Neural progenitor cell (in vitro differentiated cells): ENCODE results near the gene MGAT3. TPM values are rescaled to one million over a fixed set of nuclear protein-coding genes. Genes with fewer than 3 reads are reported as not detected.

Experiments used
- DNase-seq: peaks from one replicate; pipeline ENCODE4 v3.0.0-alpha.2; 2016; ENCODE audit warnings: low spot score
- H2AFZ ChIP-seq: fragments of 200-600 bp; sonication (generic); replicated peaks from 2 replicates; pipeline ENCODE4 v1.6.1; 2016; ENCODE audit warnings: antibody characterized with exemption
- H3F3A ChIP-seq: fragments of 200-600 bp; sonication (generic); 2 replicates; pipeline ENCODE4 v1.6.1; 2016; ENCODE audit warnings: antibody characterized with exemption, low read depth
- H3K27ac ChIP-seq: fragments of 200-600 bp; sonication (generic); 2 replicates; pipeline ENCODE4 v1.5.1; 2016; ENCODE audit warnings: mild to moderate bottlenecking
- H3K27me3 ChIP-seq: fragments of 200-600 bp; sonication (generic); 2 replicates; pipeline ENCODE4 v1.6.1; 2016; ENCODE audit warnings: mild to moderate bottlenecking, moderate library complexity
- H3K36me3 ChIP-seq: fragments of 200-600 bp; sonication (generic); 2 replicates; pipeline ENCODE4 v1.5.1; 2016
- H3K4me1 ChIP-seq: fragments of 200-600 bp; sonication (generic); 2 replicates; pipeline ENCODE4 v1.6.1; 2016; ENCODE audit warnings: mixed run types
- H3K4me2 ChIP-seq: fragments of 200-600 bp; sonication (generic); 2 replicates; pipeline ENCODE4 v1.6.1; 2016
- H3K4me3 ChIP-seq: fragments of 200-600 bp; sonication (generic); 2 replicates; pipeline ENCODE4 v1.5.1; 2016
- H3K79me2 ChIP-seq: fragments of 200-600 bp; sonication (generic); 2 replicates; pipeline ENCODE4 v1.6.1; 2016; ENCODE audit warnings: low read depth
- H3K9ac ChIP-seq: fragments of 200-600 bp; sonication (generic); 2 replicates; pipeline ENCODE4 v1.6.1; 2016
- H3K9me3 ChIP-seq: fragments of 200-600 bp; sonication (generic); 2 replicates; pipeline ENCODE4 v1.5.1; 2016; ENCODE audit warnings: low read depth
- H4K20me1 ChIP-seq: fragments of 200-600 bp; sonication (generic); 2 replicates; pipeline ENCODE4 v1.6.1; 2016; ENCODE audit warnings: low read depth
- H3K27ac Mint-ChIP-seq: 3 replicates; pipeline ENCODE4 v1.8.0; 2021; ENCODE audit warnings: mixed read lengths
- H3K27me3 Mint-ChIP-seq: 2 replicates; pipeline ENCODE4 v1.8.0; 2022; ENCODE audit warnings: low read depth, mild to moderate bottlenecking, inconsistent platforms, moderate library complexity, mixed read lengths; ENCODE audit not compliant: insufficient read depth
- H3K36me3 Mint-ChIP-seq: 3 replicates; pipeline ENCODE4 v1.8.0; 2021; ENCODE audit warnings: mixed read lengths
- H3K4me1 Mint-ChIP-seq: 3 replicates; pipeline ENCODE4 v1.8.0; 2021; ENCODE audit warnings: mixed read lengths
- H3K4me3 Mint-ChIP-seq: 3 replicates; pipeline ENCODE4 v1.8.0; 2021; ENCODE audit warnings: mild to moderate bottlenecking, moderate library complexity, mixed read lengths
- H3K9me3 Mint-ChIP-seq: 3 replicates; pipeline ENCODE4 v1.8.0; 2020; ENCODE audit warnings: mixed read lengths
- CTCF ChIP-seq: fragments of 200-600 bp; sonication (generic); IDR thresholded peaks from 2 replicates; pipeline ENCODE4 v1.5.1; 2017; ENCODE audit warnings: antibody characterized with exemption, mild to moderate bottlenecking
- EZH2 ChIP-seq: fragments of 200-600 bp; sonication (generic); IDR thresholded peaks from 2 replicates; pipeline ENCODE4 v1.6.1; 2017; ENCODE audit warnings: antibody characterized with exemption, mild to moderate bottlenecking, moderate library complexity
- EZH2phosphoT487 ChIP-seq: fragments of 200-600 bp; sonication (generic); IDR thresholded peaks from 2 replicates; pipeline ENCODE4 v1.6.1; 2017; ENCODE audit warnings: antibody characterized with exemption
- total RNA-seq: library from RNA; depleted of rRNA; stranded (reverse); fragments of >200 nt; gene quantifications from 2 replicates; pipeline ENCODE4 v1.2.3, GENCODE V29; 2015; ENCODE audit warnings: low replicate concordance

The MGAT3 gene
- total RNA-seq, 1 donor from 2014 or later: 7.5 TPM

- Histone ChIP-seq H2AFZ (no peak overlapping the region), H4K20me1 (peaks cover 76% of the 10 kb centered on the region)
- peaks cover 2% of the 10 kb centered on the region for H3K36me3 Mint-ChIP-seq
Measured at GRCh38 chr22:39469681-39470450, 13.1 kb downstream of the MGAT3 start.

GRCh38 chr22:39470451-39471291, 13.9 kb downstream of the MGAT3 start:
- no peak overlapping the region for H3K4me3 ChIP-seq
- no peak for TF ChIP-seq EZH2
- TF ChIP-seq EZH2phosphoT487: no peak
- TF ChIP-seq CTCF: no peak
- peak; percentile 48 for DNase-seq
- Mint-ChIP-seq H3K4me1 (peaks cover 58% of the 10 kb centered on the region), H3K27me3 (no peaks in the 10 kb centered on the region), H3K9me3 (peaks cover under 1% of the 10 kb centered on the region), H3K4me3 (peak overlapping the region; percentile 75), H3K27ac (peak overlapping the region; percentile 94), H3K36me3 (peaks cover 2% of the 10 kb centered on the region)
- H3K4me2 ChIP-seq: peak overlapping the region; percentile 61
- no peak overlapping the region for H3K9ac ChIP-seq
- no peaks in the 10 kb centered on the region for H3K79me2 ChIP-seq
- H3K9me3 ChIP-seq: no peaks in the 10 kb centered on the region
- peaks cover 51% of the 10 kb centered on the region for H3K4me1 ChIP-seq
- no peaks in the 10 kb centered on the region for H3K36me3 ChIP-seq
- H3K27me3 ChIP-seq: no peaks in the 10 kb centered on the region
- H3K27ac ChIP-seq: peak overlapping the region; percentile 22
- H4K20me1 ChIP-seq: peaks cover 78% of the 10 kb centered on the region
- H3F3A ChIP-seq: peaks cover 19% of the 10 kb centered on the region
- no peak overlapping the region for H2AFZ ChIP-seq

More at GRCh38 chr22:39469681-39470450, 13.1 kb downstream of the MGAT3 start:
- Histone ChIP-seq H3F3A (peaks cover 24% of the 10 kb centered on the region), H3K4me2 (peak overlapping the region; percentile 61), H3K4me3 (no peak overlapping the region), H3K27ac (peak overlapping the region; percentile 22), H3K36me3 (no peaks in the 10 kb centered on the region), H3K27me3 (no peaks in the 10 kb centered on the region), H3K9me3 (no peaks in the 10 kb centered on the region), H3K9ac (no peak overlapping the region), H3K79me2 (no peaks in the 10 kb centered on the region), H3K4me1 (peaks cover 48% of the 10 kb centered on the region)
- H3K4me3 Mint-ChIP-seq: peak overlapping the region; percentile 75
- H3K4me1 Mint-ChIP-seq: peaks cover 57% of the 10 kb centered on the region
- no peaks in the 10 kb centered on the region for H3K9me3 Mint-ChIP-seq
- no peaks in the 10 kb centered on the region for H3K27me3 Mint-ChIP-seq
- peak; percentile 46 for DNase-seq
- peak overlapping the region; percentile 94 for H3K27ac Mint-ChIP-seq
- no peak for TF ChIP-seq CTCF
- TF ChIP-seq EZH2: no peak
- no peak for TF ChIP-seq EZH2phosphoT487

- Histone ChIP-seq H3K9me3 (no peaks in the 10 kb centered on the region), H3K4me2 (peak overlapping the region; percentile 61), H2AFZ (no peak overlapping the region), H3K4me1 (peaks cover 58% of the 10 kb centered on the region), H3F3A (peaks cover 19% of the 10 kb centered on the region), H3K9ac (no peak overlapping the region), H3K4me3 (no peak overlapping the region), H4K20me1 (peaks cover 81% of the 10 kb centered on the region), H3K36me3 (no peaks in the 10 kb centered on the region), H3K27me3 (no peaks in the 10 kb centered on the region), H3K79me2 (no peaks in the 10 kb centered on the region), H3K27ac (peak overlapping the region; percentile 27)
- Mint-ChIP-seq H3K4me3 (peak overlapping the region; percentile 64), H3K4me1 (peaks cover 67% of the 10 kb centered on the region), H3K36me3 (peaks cover 2% of the 10 kb centered on the region), H3K9me3 (peaks cover 2% of the 10 kb centered on the region), H3K27me3 (no peaks in the 10 kb centered on the region), H3K27ac (no peak overlapping the region)
- TF ChIP-seq EZH2phosphoT487 (no peak), EZH2 (no peak), CTCF (no peak)
- DNase-seq: peak; percentile 36
Measured at GRCh38 chr22:39471381-39472141, 14.7 kb downstream of the MGAT3 start.
